GM12864 (cell line): ENCODE measurements around the gene PRCC.

Source experiments
- DNase-seq: peaks from one replicate; pipeline ENCODE4 v3.0.0-alpha.2; 2011; ENCODE audit warnings: low read depth
- H3K4me3 ChIP-seq: 2 replicates; pipeline ENCODE4 v1.5.1; 2011; ENCODE audit warnings: mild to moderate bottlenecking, low read depth, low read length, control low read depth
- CTCF ChIP-seq: IDR thresholded peaks from 2 replicates; pipeline ENCODE4 v1.5.1; 2011; ENCODE audit warnings: low read depth, mild to moderate bottlenecking, moderate library complexity, low read length, control low read depth, inconsistent platforms; ENCODE audit errors: missing control alignments

Gene PRCC

DNA sequence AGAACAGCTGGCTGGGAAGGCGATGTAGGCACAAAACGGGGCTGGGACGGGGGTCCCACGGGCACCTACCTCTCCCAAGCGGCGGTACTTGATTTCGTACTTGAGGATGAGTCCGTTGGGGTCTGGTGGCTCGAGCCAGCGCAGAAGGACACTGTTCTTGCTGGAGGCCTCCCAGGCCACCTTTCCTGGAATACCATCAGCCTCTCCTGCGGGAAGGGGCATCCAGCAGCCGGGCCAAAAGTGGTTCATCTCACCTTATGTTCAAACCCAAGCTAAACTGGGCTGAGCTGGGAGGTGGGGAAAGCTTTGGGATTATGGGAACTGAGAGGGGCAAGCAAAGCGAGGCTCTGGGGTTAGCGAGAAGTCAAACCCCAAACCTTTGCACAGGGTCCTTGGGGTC is 77.3 kb downstream of the PRCC start:
- no peak overlapping the region for H3K4me3 ChIP-seq
- no peak for DNase-seq
- TF ChIP-seq CTCF: no peak

- no peak overlapping the region for H3K4me3 ChIP-seq
- TF ChIP-seq CTCF: no peak
- DNase-seq: no peak
Measured at GRCh38 chr1:156845055-156845952, 78.0 kb downstream of the PRCC start.

GRCh38 chr1:156845953-156846545 is 78.7 kb downstream of the PRCC start:
- no peak overlapping the region for H3K4me3 ChIP-seq
- no peak for DNase-seq
- TF ChIP-seq CTCF: no peak

DNA sequence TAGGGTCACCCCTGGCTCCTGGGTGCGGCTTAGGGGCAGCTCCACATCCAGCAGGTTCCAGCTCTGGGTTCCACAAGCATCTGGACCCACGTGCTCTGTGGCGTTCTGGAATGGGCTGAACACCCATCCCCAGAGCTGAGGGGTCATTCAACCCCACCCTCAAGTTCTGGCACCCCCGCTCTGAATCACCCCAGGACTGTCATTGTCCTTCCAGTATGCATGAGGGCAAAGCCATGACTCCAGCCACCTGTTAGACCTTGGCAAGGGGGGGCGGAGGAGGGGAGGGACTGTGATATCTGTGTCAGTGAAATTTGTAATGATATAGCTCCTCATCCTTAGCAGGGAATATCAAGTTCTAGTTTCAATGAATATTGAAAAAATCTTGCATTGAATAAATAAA is 79.3 kb downstream of the PRCC start:
- H3K4me3 ChIP-seq: no peak overlapping the region
- no peak for TF ChIP-seq CTCF
- DNase-seq: no peak

- no peak overlapping the region for H3K4me3 ChIP-seq
- DNase-seq: no peak
- TF ChIP-seq CTCF: no peak
Measured at GRCh38 chr1:156847591-156848460, 80.5 kb downstream of the PRCC start.

DNA sequence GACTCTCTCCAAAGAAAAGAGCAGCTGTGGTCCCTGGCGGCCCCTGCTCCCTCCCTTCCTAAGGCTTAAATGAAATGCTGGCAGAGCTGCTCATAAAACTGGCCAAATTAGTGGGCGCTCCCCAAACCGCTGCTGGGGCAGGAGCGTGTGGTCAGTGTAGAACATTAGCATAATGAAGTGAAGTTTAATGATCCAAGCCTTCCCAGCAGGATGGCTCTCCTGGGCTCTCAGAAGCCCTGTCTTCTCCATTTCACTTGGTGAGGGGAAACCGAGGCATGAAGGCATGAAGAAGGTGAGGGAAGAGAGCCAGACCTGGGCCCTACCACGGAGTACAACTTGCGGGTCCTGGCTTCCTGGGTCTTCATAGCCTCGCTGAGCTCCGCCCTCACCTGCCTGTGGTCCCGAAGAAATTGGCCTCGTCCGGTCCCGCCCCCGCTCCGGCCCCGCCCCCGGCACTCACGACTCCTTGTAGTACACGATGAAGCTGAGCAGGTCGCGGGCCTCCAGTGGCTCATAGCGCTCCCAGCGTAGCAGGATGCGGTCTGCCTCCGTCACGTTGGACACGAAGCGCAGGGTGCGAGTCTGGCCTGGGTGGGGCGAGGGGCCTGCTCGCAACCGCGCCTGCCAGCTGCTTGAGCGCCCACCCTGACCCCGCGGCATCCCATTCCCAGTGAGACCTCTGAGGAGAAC is 81.3 kb downstream of the PRCC start:
- no peak overlapping the region for H3K4me3 ChIP-seq
- DNase-seq: no peak
- TF ChIP-seq CTCF: no peak
